Measurements from ENCODE around the gene DDRGK1.
A peak's percentile ranks its signal among the peaks of the same experiment; 100 is the strongest.
"Not testable (repeated sequence)": the region's sequence is repeated elsewhere in the genome, so short reads cannot be mapped to it uniquely, and the experiment has no call there.

The DDRGK1 gene

GRCh38 chr20:3188823-3189413 lies 15.6 kb downstream of the DDRGK1 start:
- DNase-seq (ENCODE audit: low spot score) (no peak), FAIRE-seq (no peak)

DNA sequence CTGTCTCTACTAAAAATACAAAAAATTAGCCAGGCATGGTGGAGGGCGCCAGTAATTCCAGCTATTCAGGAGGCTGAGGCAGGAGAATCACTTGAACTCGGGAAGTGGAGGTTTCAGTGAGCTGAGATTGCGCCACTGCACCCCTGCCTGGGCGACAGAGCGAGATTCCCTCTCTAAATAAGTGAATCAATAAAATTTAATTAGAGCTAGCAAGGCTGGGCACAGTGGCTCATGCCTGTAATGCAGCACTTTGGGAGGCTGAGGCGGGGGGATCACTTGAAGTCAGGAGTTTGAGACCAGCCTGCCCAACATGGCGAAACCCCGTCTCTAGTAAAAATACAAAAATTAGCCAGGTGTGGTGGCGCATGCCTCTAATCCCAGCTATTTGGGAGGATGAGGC lies 16.6 kb downstream of the DDRGK1 start:
- not testable (repeated sequence) for FAIRE-seq; DNase-seq (ENCODE audit: low spot score)

DNA sequence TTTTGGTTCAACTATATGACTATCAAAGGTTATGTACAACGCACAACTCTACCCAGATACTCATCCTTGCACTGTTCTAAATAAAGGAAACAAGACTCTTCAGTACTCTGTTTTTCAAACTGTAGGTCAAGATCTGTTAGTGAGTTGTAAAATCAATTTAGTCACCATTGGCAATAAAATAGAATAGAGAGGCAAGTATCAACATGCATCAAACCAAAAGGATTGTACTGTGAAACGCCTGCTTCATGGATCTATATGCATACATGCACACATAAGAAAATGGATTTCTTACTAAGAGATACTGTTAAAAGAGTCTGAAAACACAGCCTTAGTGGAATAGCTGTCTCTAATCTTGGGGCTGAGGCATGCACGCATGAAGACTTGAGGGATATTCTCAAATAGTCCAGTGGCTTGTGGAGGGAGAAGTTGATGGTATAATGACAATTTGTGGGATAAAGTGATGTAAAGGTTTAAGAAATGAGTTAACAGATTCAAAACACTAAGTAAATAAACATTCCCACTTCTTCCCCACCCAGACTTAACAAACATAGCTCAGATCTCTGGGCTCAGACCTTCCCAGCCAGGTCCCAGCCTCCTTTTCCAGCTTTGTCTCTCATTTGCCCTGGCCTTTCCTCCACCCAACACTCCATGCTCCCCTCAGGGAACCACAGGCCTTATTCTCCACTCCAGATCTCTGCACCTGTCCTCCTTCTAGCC lies 20.4 kb downstream of the DDRGK1 start:
- DNase-seq (ENCODE audit: low spot score) (no peak), FAIRE-seq (no peak)

DNA sequence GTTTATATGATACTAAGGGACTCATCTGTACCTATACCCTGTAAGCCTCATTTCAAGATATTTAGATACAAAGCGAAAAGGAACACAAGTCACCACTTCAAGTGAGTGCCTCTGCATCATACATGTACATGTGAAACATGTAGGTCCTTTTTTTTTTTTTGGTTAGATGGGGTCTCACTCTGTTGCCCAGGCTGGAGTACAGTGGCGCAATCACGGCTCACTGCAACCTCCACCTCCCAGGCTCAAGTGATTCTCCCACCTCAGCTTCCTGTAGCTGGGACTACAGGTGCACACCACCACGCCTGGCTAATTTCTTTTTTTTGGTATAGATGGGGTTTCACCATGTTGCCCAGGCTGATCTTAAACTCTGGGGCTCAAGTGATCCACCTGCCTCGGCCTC lies 22.1 kb downstream of the DDRGK1 start:
- not testable (repeated sequence) for FAIRE-seq

GRCh38 chr20:3181270-3181669 lies 23.2 kb downstream of the DDRGK1 start:
- DNase-seq (ENCODE audit: low spot score) = no peak
- FAIRE-seq = no peak

More for the DNA sequence above, 22.1 kb downstream of the DDRGK1 start:
- DNase-seq (ENCODE audit: low spot score) = not testable (repeated sequence)

GRCh38 chr20:3180319-3180718 lies 24.2 kb downstream of the DDRGK1 start:
- no peak for DNase-seq (ENCODE audit: low spot score)
- FAIRE-seq = no peak

DNA sequence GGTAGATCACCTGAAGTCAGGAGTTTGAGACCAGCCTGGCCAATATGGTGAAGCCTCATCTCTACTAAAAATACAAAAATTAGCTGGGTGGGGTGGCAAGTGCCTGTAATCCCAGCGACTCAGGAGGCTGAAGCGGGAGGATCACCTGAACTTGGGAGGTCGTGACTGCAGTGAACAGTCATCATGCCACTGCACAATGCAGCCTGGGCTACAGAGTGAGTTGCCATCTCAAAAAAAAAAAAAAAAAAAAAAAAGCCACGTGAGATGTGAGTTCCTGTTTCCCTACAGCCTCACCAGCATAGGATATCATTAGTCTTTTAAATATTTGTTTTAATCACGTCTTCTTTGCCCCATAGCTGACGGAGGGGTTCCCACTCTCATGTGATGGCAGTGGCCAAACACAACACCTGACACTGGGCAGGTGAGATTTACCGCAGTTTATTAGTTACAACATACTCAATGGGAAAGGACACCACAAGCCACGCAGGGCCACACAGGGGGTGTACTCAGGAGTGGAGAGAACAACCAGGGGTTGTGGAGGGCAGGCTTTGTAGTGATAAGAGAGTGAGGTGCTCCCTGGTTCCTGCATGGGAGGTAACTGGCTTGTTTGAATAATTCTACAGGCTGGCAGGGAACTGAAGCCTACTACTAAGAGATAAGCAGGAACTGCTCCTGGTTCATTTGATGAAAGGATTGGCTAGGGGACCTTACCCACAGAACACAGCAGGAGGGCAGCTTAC lies 26.6 kb downstream of the DDRGK1 start:
- DNase-seq (ENCODE audit: low spot score) = no peak
- FAIRE-seq = no peak

DNA sequence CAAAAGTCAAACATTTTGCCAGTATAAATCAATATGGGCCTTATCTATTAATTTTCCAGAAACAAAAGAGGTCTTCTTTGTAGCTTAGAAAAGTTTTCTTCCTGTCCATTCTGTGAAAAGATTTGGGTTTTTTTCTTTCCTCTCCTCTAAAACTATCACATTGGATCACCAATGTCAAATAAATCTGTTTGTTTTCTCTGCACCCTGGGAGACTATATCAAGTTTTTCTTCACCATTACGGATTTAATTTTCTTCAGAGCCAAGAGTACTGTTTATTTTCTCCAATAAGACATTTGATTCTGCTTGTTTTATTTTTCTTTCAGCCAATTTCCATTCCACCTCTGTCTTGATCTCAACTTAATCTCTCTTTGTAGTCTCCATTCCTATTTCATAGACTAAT lies 29.2 kb downstream of the DDRGK1 start:
- DNase-seq (ENCODE audit: low spot score) (no peak), FAIRE-seq (no peak)

- DNase-seq (ENCODE audit: low spot score) (no peak), FAIRE-seq (no peak)
These were observed 29.8 kb downstream of the DDRGK1 start for GRCh38 chr20:3174442-3175261.

GRCh38 chr20:3173610-3174441 lies 30.7 kb downstream of the DDRGK1 start:
- DNase-seq (ENCODE audit: low spot score) = peak; percentile 22
- FAIRE-seq = no peak

- DNase-seq (ENCODE audit: low spot score) (peak; percentile 11), FAIRE-seq (no peak)
These were observed 31.4 kb downstream of the DDRGK1 start, which contains the start of gene LZTS3 for GRCh38 chr20:3172933-3173609. Gene LZTS3 (minus strand): TSS chr20:3173549. CDS start chr20:3167163, 6,386 bp downstream.

GRCh38 chr20:3172126-3172932 lies 32.2 kb downstream of the DDRGK1 start:
- no peak for DNase-seq (ENCODE audit: low spot score)
- no peak for FAIRE-seq

DNA sequence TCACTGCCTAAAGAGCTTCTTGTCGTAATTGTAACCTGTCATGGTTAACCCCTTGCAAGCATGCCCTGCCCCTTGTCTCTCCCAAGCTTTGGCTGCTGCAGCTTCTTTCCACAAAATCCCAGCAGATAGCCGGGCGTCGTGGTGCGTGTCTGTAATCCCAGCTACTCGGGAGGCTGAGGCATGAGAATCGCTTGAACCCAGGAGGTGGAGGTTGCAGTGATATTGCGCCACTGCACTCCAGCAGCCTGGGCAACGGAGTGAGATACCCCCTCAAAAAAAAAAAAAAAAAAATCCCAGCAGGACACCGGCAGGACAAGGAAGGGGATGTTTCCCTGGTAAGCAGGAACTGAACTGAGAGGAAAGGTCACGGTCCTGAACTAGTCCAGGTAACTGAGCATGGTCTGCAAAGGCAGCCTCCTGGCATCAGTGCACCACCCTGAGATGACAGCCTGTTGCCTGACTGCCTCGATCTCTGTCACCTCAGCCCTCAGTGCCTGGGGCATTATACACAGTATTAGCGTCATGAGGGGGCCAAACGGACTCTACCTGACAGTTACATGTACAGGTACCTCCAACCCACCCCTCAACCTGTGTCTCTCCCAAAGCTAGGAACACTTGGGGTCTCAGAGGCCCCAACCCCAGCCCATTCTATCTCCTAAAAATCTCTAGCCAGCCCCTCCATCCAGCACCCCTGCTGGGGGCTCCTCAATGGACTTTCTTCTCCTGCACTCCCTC lies 32.9 kb downstream of the DDRGK1 start:
- DNase-seq (ENCODE audit: low spot score) = no peak

DNA sequence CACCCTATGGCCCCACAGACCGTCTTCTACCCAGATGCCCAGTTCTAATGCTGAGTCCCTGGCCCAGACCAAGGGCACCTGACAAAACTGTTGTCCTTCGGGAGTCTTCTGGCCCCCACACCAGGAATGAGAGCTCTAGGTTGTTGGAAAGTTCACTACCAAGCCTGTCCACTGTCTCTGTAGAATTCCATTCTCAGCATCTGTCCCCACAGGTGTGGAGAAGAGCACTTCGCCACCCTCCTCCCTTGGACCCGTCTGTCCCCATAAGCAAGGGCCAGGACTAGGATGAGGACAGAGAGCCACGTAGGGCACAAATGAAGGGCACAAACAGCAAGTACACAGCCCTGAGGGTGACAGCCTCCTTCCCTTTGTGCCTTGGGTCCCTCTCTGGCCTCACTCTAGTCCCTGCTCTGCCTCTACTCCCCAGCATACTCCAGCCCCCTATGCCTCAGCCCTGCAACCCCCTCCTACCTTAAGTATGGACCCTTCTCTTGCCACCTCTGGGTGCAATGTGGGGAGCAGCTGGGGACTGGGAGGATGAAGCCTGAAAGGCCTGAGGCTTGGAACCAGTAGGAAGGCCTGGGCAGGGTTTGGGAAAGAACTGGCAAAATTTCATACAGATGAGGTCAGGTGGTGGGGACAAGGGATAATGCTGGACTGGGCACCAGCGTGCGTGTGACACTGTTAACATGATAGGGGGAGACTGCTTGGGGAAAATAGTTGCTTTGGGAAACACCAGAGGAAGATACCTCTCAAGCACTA lies 35.5 kb downstream of the DDRGK1 start:
- no peak for FAIRE-seq
- DNase-seq (ENCODE audit: low spot score) = no peak

More for the DNA sequence above, 32.9 kb downstream of the DDRGK1 start:
- no peak for FAIRE-seq

GRCh38 chr20:3168079-3168828 lies 36.2 kb downstream of the DDRGK1 start:
- FAIRE-seq (no peak), DNase-seq (ENCODE audit: low spot score) (no peak)

GRCh38 chr20:3167738-3168078 lies 36.8 kb downstream of the DDRGK1 start:
- no peak for DNase-seq (ENCODE audit: low spot score)

GRCh38 chr20:3166913-3167342 lies 37.6 kb downstream of the DDRGK1 start:
- FAIRE-seq (no peak), DNase-seq (ENCODE audit: low spot score) (no peak)

More at GRCh38 chr20:3167738-3168078, 36.8 kb downstream of the DDRGK1 start:
- no peak for FAIRE-seq
